IPS-18c (cell line): ENCODE measurements around the gene CRTAC1.

Experiments used
- H3K4me3 ChIP-seq: 2 replicates; pipeline ENCODE4 v1.7.0; 2013; ENCODE audit warnings: low read depth, mild to moderate bottlenecking, low read length, moderate library complexity; ENCODE audit not compliant: insufficient read depth
- H3K9me3 ChIP-seq: one replicate; pipeline ENCODE4 v1.6.1; 2013; ENCODE audit warnings: mild to moderate bottlenecking, low read length, moderate library complexity; ENCODE audit not compliant: control insufficient read depth, insufficient read depth

The CRTAC1 gene

DNA sequence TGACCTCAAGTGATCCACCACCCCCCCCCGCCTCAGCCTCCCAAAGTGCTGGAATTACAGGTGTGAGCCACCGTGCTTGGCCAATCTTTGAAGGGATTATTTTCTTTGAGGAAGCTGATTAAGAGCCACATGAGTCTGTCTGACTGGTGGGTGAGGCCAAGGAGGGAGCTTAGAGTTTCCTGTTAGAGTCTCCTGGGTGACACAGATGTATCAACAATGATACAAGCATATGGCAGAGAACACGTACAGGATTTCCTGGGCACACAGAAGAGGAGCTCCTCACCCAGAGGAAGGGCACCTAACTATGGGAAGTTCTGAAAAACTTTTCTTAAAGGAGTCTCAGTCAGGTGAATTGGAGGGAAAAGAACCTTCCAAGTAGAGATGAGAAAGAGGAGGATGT is 111.4 kb downstream of the CRTAC1 start:
- Histone ChIP-seq H3K9me3 (no peaks in the 10 kb centered on the region), H3K4me3 (no peak overlapping the region)

DNA sequence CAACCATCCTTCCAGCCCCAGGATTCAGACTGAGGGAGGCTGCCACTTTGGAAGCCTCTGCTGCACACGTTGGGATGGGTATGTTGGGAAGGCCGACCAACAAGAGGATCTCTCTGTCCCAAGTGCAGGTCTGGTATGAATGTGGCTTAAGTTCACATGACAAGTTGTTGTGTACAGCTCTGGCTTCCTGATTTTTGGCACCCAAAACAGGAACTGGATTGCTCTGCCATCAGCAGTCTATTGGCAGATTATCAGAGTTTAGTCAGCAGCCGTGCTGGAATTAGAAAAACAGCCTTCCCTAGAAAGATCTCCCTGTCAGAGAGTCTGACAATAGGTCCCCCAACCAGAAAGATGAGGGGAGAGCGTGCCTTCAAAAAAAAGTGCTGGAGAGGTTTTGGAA is 113.8 kb downstream of the CRTAC1 start:
- no peak overlapping the region for H3K4me3 ChIP-seq
- no peaks in the 10 kb centered on the region for H3K9me3 ChIP-seq

DNA sequence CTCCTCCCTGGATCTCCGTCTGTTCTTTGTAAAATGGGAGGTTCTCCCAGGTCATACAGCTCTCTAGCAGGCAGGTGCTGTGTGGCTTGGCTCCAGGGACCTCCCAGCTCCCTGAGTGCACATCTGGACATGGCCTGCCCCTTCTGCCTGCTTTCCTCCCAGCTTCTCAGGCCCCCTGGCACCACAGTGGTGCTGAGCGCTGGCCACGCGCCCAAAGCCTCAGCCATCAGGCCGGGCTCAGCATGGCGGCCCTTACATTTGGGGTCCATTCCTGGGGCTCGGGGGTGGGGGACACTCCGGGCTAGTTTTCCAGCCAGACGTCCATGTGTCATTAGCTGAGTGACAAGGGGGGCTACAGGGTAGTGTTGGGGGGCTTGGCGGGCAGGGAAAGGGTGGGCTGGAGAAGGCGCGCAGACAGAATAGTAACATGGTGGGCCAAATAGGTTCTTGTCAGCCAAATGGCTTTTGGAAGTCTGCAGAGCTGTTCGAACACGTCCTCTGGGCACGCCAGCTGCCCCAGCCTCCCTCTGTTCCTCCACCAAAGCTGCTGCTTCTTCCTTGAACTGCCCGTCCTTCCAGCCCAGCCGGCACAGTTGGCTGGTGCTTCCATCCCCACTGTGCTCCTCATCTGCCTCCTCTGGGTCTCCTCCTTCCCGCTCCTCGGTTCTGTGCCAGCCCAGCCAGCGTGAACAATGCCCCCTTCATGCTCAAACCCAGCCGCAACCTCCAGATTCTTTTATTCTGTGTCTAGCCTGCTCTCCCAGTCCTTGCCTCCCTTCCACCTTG is 114.9 kb downstream of the CRTAC1 start:
- Histone ChIP-seq H3K4me3 (no peak overlapping the region), H3K9me3 (no peaks in the 10 kb centered on the region)

DNA sequence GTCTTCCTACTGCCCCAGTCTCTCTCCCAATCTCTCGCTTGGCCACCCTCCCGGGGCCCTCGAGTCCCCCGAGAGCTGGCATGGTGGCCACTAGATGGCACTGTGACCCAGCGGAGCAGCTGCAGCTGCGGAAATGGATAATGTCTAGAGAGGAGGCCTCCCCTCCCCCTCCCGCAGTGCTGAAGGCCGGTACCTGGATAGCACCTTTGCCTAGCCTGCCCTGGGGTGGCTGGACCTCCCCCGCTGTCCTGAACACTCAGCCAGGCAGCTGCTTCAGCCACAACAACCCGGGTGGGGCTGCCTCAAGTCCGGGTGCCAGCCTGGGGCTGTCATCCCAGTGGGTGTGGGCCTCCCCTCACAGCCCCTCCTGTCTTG is 115.6 kb downstream of the CRTAC1 start:
- Histone ChIP-seq H3K9me3 (no peaks in the 10 kb centered on the region), H3K4me3 (no peak overlapping the region)

DNA sequence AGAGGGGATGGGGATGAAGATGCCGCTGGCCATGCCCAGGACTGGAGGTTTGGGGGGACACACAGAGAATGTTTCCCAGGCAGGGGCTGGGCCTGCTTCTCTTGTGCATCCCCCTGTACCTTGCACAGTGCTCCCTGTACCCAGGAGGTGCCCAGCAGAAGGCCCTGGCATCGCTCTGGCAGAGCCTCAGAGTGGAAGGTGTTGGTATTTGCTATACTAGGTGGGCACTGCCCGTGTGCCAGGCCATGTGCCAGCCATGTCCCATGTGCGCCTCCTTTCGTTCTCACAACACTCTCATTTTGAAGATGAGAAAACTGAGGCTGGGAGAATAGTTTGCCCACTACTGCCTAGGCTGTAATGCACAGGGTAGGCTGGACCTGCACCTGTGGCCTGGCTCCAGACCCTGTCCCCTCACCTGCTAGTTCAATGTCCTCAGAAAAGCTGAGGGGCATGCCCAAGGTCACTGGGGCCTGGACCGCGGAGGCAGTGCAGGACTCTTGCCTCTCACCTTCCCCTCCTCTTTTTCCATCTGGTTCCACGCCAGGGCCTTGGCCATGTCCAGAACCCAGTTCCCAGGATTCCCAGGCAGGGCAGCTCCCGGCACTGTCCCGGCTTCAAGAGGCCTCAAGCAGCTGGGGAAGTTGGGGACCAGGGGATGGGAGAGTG is 116.1 kb downstream of the CRTAC1 start:
- Histone ChIP-seq H3K9me3 (no peaks in the 10 kb centered on the region), H3K4me3 (no peak overlapping the region)

DNA sequence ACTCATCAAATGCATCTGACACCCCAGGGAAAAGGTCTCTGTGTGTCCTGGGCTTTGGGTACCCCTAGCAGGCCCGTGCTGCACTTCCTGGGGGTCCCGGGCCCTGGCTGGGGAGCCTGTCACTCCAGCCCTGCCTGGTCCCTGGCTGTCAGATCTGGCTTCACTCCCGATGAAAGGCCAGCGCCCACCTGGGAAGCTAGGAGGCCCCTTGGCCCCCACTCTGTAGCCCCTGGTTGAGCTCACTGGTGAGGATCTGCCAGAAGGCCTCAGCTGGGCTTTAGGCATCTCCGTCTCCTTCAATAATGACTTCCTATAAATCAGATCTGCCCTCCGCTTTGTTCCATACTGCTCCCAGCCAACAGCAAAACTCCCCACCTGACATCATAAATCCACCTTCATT is 116.8 kb downstream of the CRTAC1 start:
- Histone ChIP-seq H3K4me3 (no peak overlapping the region), H3K9me3 (no peaks in the 10 kb centered on the region)

DNA sequence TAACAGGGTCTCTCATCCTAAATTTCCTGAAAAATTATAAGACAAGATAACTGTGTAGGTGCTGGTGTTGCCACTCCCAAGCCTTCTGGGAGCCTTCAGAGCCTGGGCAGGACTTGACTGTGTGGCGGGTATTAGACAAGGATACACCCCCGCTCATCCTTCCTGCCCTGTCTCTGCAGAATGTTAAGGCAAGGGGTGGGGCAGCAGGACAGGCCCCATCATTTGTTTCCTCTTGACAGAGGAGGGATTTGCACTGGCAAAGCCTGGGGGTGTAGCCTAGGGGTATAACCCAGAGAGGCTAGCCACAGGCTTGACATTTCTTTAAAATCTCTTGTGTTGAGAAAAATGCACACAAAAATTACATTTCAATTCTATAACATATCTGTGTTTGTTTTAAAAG is 117.2 kb downstream of the CRTAC1 start:
- H3K4me3 ChIP-seq, result no peak overlapping the region
- H3K9me3 ChIP-seq, result no peaks in the 10 kb centered on the region

DNA sequence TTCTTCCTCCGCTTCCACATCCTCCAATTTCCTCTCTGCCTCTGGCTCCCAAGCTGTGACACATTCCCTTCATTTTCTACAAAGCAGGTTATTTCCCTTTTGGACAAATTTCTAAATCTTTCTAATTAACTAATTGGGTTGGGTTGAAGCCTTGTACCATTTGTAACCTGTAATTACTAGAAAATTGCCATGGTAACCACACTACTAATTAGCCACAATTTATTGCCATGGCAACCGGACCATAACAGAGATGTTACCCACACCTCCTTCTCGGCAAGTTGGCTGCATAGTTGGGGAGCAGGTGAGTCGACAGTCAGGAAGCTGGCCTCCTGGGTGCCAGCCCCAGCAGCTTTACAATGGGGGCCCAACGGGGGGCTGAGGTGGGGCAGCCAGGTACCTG is 119.2 kb downstream of the CRTAC1 start:
- no peaks in the 10 kb centered on the region for H3K9me3 ChIP-seq
- H3K4me3 ChIP-seq, result no peak overlapping the region

DNA sequence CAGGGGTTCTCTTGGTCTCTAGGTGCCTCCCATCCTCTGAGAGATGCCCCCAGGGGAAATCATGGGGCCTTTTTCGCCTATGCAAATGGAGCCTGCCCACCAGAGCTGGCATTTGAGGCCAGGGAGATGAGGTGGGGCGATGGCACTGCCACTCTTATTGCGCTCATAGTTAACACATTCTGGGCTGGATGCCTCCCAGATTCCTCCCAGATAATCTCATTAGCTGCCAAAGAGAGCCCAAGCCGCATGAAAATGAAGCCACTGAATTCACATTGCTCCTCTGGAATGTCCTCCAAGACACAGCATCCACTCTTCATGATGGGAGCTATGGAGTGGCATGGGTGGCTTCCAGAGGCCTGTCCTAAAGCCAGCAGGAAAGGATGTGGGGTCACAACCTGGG is 119.8 kb downstream of the CRTAC1 start:
- no peaks in the 10 kb centered on the region for H3K9me3 ChIP-seq
- no peak overlapping the region for H3K4me3 ChIP-seq

DNA sequence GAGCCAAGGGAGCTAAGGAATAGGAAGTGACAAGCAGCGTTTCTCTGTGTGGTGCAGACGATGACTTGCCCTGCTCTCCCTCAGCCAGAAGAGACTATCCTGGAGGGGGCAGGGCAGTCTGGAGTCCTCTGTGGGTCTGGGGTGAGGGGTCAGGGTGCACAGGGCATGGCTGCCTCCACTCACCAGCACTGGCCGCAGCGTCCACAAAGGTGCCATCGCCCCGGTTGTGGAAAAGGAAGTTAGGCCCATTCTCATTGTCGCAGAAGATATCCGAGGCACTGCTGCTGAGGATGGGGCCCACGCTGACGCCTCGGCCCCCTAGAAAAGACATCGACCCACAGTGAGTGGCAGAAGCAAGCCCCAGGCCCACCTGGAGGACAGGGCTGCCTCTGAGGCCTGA is 122.6 kb downstream of the CRTAC1 start:
- H3K4me3 ChIP-seq, result no peak overlapping the region
- H3K9me3 ChIP-seq, result no peaks in the 10 kb centered on the region

DNA sequence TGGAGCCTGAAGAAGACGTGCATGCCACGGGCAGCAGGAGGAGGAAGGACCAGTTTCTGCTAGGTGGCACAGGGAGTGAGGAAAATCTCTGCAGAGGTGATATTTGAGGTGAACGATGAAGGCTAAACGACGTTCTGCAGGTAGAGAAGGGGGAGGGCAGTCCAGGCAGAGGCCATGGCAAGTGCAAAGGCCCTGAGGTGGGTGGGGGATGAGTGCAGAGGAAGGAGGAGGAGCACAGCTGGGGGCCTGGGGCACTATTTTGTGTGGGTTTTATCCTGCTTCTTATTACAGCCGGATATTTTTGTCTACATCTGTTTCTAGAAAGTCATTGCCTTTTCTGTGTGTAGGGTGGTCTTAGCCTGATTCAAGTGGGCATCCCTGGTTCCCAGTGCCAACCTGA is 123.2 kb downstream of the CRTAC1 start:
- Histone ChIP-seq H3K4me3 (no peak overlapping the region), H3K9me3 (no peaks in the 10 kb centered on the region)

DNA sequence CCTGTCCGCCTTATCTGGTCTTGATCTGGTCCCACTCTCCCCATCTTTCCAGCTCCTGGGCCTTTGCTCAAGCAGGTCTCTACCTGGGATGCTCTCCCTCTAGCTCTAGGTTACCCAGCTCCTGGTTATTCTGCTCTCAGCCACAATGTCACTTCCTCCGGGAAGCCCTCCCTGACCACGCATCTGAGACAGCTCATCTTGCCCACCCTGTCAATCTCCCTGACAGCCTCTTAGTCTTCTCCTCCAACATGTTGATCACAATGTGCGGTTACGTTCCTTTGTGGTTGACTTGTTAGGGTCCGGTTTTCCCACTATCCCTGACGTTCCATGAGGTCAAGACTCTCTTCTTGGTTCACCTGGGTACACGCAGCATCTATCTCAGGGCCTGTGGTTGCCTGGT is 125.1 kb downstream of the CRTAC1 start:
- Histone ChIP-seq H3K9me3 (peaks cover 2% of the 10 kb centered on the region), H3K4me3 (no peak overlapping the region)

DNA sequence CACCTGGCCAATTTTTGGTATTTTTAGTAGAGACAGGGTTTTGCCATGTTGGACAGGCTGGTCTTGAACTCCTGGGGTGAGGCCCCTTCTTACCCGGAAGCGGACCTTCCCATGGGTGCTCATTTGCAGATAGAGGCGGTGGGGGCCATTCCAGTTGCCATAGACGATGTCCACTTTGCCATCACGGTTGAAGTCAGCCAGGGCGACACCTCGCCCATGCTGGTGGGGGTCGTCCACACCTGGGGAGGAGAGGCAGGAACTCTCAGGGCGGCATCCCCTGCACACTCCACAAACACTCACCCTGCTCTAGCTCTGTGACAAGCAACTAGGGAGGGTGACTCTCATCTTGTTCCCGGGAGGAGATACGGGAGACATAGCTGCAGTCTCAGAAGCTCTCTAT is 125.8 kb downstream of the CRTAC1 start:
- no peak overlapping the region for H3K4me3 ChIP-seq
- H3K9me3 ChIP-seq, result peaks cover 2% of the 10 kb centered on the region

DNA sequence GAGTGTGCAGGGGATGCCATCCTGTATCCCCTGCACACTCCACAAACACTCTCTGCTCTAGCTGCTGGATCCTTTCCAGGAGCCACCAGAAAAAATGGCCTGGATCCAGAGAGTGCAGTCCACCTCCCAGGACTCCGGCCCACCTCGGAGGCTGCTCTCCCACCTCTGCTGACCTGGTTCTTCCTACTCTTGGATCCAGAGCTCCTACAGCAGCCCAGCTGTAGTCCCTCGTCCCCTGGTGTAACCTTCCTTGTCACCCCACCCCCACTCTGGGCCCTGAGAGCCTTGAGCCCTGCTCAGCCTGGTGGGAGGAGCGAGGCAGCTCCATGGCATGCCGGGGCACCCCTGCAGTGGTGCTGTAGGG is 126.4 kb downstream of the CRTAC1 start:
- Histone ChIP-seq H3K4me3 (no peak overlapping the region), H3K9me3 (peaks cover 2% of the 10 kb centered on the region)

DNA sequence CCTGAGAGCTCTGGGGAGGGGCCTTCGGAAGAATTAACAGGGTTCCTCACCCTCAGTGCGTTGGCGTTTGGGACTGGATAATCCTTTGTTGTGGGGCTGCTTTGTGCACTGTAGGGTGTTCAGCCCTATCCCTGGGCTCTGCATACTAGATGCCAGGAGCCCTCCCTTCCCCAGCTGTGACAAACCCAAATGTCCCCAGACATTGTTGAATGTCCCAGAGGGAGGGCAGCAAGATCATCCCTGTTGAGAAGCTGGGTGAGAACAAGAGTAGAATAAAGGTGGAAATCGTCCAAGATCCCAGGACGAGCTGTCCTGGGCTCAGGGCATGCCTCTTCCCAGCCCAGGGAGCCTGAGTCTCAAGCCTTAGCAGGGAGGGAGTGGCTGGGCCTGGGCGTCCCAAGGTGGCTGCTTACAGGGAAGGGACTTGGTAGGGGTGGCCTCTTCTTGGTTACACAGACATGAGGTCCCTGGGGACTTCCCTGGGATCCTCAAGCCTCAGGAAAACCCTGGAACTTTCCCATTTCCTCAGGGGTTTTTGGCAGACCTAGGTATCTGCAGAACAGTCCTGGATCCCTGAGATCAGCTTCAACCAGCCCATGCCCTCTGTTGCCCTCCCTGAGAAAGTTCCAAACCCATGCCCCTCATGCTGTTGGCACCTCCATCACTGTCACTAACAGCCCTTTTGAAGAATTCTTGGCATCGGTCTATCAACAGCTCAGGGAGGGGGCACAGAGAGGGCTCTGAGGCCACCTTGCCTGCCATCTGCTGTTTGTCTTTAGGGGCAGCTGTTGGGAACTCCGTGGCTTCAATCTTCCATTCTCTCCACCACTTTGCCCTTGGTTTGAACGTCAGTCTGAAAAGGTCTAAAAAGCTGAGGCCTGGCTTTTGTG is 127.0 kb downstream of the CRTAC1 start:
- Histone ChIP-seq H3K4me3 (no peak overlapping the region), H3K9me3 (peaks cover 2% of the 10 kb centered on the region)

DNA sequence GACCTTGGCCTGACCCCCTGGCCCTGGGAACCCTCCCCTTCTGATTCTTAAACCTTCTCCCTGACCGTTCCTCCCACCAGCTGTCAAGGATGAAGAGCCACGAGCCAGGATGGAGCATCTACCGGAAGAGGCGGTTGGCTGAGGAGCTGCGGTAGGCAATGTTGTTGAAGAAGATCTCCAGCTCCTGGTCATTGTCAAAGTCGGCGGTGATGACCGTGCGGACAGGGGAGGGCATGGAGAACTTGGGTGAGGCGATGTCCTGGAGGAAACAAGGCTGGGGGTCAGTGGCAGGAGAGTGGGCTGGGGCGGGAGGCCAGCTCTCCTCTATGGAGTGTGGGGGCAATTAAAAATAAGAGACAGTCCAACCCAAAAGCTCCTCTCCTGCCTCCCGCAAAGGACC is 129.0 kb downstream of the CRTAC1 start:
- peaks cover 2% of the 10 kb centered on the region for H3K9me3 ChIP-seq
- no peak overlapping the region for H3K4me3 ChIP-seq

DNA sequence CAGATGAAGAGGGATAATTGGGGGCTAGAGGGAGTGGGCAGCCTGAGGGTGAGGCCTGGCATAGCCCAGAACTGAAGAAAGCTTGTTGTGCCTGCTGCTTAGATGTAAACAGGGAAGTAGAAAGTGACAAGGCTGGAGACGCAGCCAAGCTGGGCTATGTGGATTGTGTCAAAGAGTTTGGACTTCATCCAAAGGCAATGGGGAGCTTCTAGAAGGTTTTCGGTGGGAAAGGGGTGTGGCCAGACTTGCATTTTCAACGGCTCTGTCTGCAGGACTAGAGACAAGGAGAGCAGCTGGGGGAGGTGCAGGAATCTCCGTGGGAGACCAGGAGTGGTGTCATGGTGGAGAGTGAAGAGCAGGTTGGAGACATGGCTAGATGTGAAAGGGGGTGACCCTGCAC is 132.0 kb downstream of the CRTAC1 start:
- Histone ChIP-seq H3K4me3 (no peak overlapping the region), H3K9me3 (peaks cover 2% of the 10 kb centered on the region)

DNA sequence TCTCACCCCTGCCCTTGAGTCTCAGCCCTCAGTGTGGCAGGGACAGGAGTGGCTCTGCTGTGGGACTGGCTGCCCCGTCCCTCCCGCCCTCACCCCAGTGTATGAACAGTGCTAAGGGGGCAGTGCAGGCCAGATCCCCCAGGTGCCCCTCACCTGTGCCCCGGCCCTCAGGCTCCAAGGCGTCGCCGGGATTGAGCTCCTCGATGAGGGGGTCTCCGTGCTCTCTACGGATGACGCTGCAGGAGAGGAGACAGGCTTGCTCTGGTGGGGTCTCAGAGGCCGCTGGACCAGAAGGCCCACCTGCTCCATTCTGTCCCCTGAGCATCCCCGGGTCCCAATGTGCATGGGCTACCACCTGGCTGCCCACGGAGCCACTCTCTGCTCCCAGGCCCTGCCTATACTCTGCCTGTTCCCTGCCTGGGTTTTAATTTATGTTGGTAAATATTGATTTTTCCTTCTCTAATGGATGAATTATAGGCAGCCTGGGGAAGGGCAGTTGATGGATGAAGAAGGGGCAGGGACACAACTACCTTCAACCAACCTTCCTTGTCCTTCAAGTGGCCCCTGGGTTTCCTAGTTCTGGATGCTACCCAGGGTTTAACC is 133.6 kb downstream of the CRTAC1 start:
- H3K4me3 ChIP-seq, result no peak overlapping the region

More for the DNA sequence above, 133.6 kb downstream of the CRTAC1 start:
- peaks cover 2% of the 10 kb centered on the region for H3K9me3 ChIP-seq
